GM12878 (cell line): Measurements from ENCODE around the gene GOLGA5. TPM values are rescaled to one million over a fixed set of nuclear protein-coding genes. Genes with fewer than 3 reads are reported as not detected.

Experiments used
- ATAC-seq: fragments of 200-7000 bp; cut with Tn5 transposase; 3 replicates; pipeline ENCODE4 v1.9.1; 2020; ENCODE audit warnings: mild to moderate bottlenecking, moderate library complexity
- BruUV-seq: library from RNA; stranded (reverse); fragments of 400-500 nt; replicated peaks from 2 replicates; lab custom pipeline; 2021; lab: Mats Ljungman, UMichigan
- CTCF ChIA-PET: fragments of 300-600 bp; sonication (Branson Sonifier 250); formaldehyde crosslinking; extraction: SDS; loops from one replicate; lab custom pipeline; 2021; ENCODE audit warnings: inconsistent platforms; lab: Yijun Ruan, JAX
- POLR2A ChIA-PET: fragments of 350-600 bp; formaldehyde crosslinking; extraction: SDS; loops from one replicate; lab custom pipeline; 2021; ENCODE audit warnings: inconsistent platforms; lab: Charles Lee
- RAD21 ChIA-PET: fragments of 300-600 bp; sonication (Branson Sonifier 250); formaldehyde crosslinking; loops from one replicate; lab custom pipeline; 2023; ENCODE audit warnings: antibody characterized with exemption; ENCODE audit not compliant: unreplicated experiment; lab: Charles Lee
- SMC1A ChIA-PET: fragments of 300-600 bp; sonication (Branson Sonifier 250); formaldehyde crosslinking; loops from one replicate; lab custom pipeline; 2023; ENCODE audit not compliant: unreplicated experiment, uncharacterized antibody; lab: Charles Lee
- DNase-seq: peaks from one replicate; pipeline ENCODE4 v3.0.0-alpha.2; 2011; ENCODE audit warnings: low read depth, low spot score
- FAIRE-seq: peaks from 3 replicates; lab custom pipeline; 2011; peaks lifted over from hg19 to GRCh38; lab: Jason Lieb, UNC
- H2AFZ ChIP-seq: 2 replicates; pipeline ENCODE4 v1.6.0; 2011; ENCODE audit warnings: low read depth, low read length, control low read depth; ENCODE audit not compliant: control insufficient read depth
- H3K27ac ChIP-seq: 2 replicates; pipeline ENCODE4 v1.5.1; 2011; ENCODE audit warnings: control low read depth; ENCODE audit not compliant: control insufficient read depth, insufficient read depth
- H3K27me3 ChIP-seq, 2 experiments: replicated peaks in 1 of 2; 2 replicates each; pipeline versions ENCODE4 v1.6.0 to v1.6.1; 2011; ENCODE audit warnings: low read length in 1 of 2; ENCODE audit not compliant: control insufficient read depth in 2 of 2, insufficient read depth in 2 of 2
- H3K36me3 ChIP-seq, 2 experiments: 2 replicates each; pipeline ENCODE4 v1.5.1; 2011; ENCODE audit warnings: low read length in 1 of 2; ENCODE audit not compliant: control insufficient read depth in 2 of 2, insufficient read depth in 2 of 2
- H3K4me1 ChIP-seq: 2 replicates; pipeline ENCODE4 v1.6.1; 2011; ENCODE audit warnings: mild to moderate bottlenecking, low read length, moderate library complexity, mixed read lengths; ENCODE audit not compliant: control insufficient read depth, insufficient read depth
- H3K4me2 ChIP-seq: 2 replicates; pipeline ENCODE4 v1.6.0; 2011; ENCODE audit warnings: control low read depth; ENCODE audit not compliant: control insufficient read depth, insufficient read depth
- H3K4me3 ChIP-seq: fragments of 200-600 bp; sonication (generic); 2 replicates; pipeline ENCODE4 v1.5.1; 2016
- H3K79me2 ChIP-seq: 2 replicates; pipeline ENCODE4 v1.6.0; 2011; ENCODE audit warnings: low read length; ENCODE audit not compliant: control insufficient read depth, insufficient read depth
- H3K9ac ChIP-seq: 2 replicates; pipeline ENCODE4 v1.8.0; 2011; ENCODE audit warnings: low read length, control low read depth, mixed read lengths; ENCODE audit not compliant: control insufficient read depth, insufficient read depth
- H3K9me3 ChIP-seq: replicated peaks from 3 replicates; pipeline ENCODE4 v1.5.1; 2011; ENCODE audit warnings: mild to moderate bottlenecking, low read length; ENCODE audit not compliant: control insufficient read depth, insufficient read depth
- H4K20me1 ChIP-seq: 2 replicates; pipeline ENCODE4 v1.6.0; 2011; ENCODE audit not compliant: control insufficient read depth, insufficient read depth
- CHD4 ChIP-seq: fragments of 200-600 bp; sonication (generic); IDR thresholded peaks from 2 replicates; pipeline ENCODE4 v1.6.1; 2016; ENCODE audit warnings: mild to moderate bottlenecking
- DPF2 ChIP-seq: fragments of 450-650 bp; IDR thresholded peaks from 2 replicates; pipeline ENCODE4 v1.6.1; 2017; ENCODE audit warnings: mild to moderate bottlenecking
- GABPA ChIP-seq: IDR thresholded peaks from 2 replicates; pipeline ENCODE4 v1.6.1; 2014; ENCODE audit warnings: antibody characterized with exemption, low read depth, mild to moderate bottlenecking, inconsistent platforms
- HDAC6 ChIP-seq: fragments of 200-600 bp; sonication (generic); IDR thresholded peaks from one replicate; pipeline ENCODE4 v1.8.0; 2017; ENCODE audit warnings: antibody characterized with exemption; ENCODE audit not compliant: unreplicated experiment
- IKZF2 ChIP-seq, 2 experiments: fragments of 450-650 bp; IDR thresholded peaks; 2 replicates each; pipeline ENCODE4 v1.6.1; 2017; ENCODE audit warnings: mild to moderate bottlenecking in 2 of 2, moderate library complexity in 2 of 2
- MEF2A ChIP-seq: IDR thresholded peaks from 2 replicates; pipeline ENCODE4 v1.6.1; 2011; ENCODE audit warnings: low read depth, mild to moderate bottlenecking, low read length, moderate library complexity; ENCODE audit not compliant: insufficient read depth
- MTA2 ChIP-seq: fragments of 450-650 bp; IDR thresholded peaks from 2 replicates; pipeline ENCODE4 v1.6.1; 2016; ENCODE audit warnings: low read depth, mild to moderate bottlenecking, moderate library complexity
- PAX5 ChIP-seq: IDR thresholded peaks from 2 replicates; pipeline ENCODE4 v1.6.1; 2011; ENCODE audit warnings: low read depth, low read length, borderline replicate concordance
- PRDM15 ChIP-seq: fragments of 450-650 bp; formaldehyde crosslinking; IDR thresholded peaks from 2 replicates; pipeline ENCODE4 v1.4.0; 2020; ENCODE audit warnings: mild to moderate bottlenecking, moderate library complexity
- RELB ChIP-seq: fragments of 450-650 bp; IDR thresholded peaks from 2 replicates; pipeline ENCODE4 v1.6.1; 2017; ENCODE audit warnings: low read depth, mild to moderate bottlenecking, moderate library complexity
- RFX5 ChIP-seq: IDR thresholded peaks from 2 replicates; pipeline ENCODE4 v1.6.1; 2011; ENCODE audit warnings: low read depth, low read length, improper control_type of control experiment
- WGBS: methylation state at CpG from one replicate; pipeline ENCODE4 v1.1.6; 2016; ENCODE audit warnings: low lambda C conversion rate; ENCODE audit not compliant: insufficient replicate concordance, insufficient coverage; ENCODE audit errors: missing lambda C conversion rate; 5-methylcytosine and 5-hydroxymethylcytosine counted together
- in situ Hi-C: fragments of 300-500 bp; cut with MboI; formaldehyde crosslinking; loops from 9 replicates; pipeline ENCODE4 v1.14.3; 2018; ENCODE audit warnings: mixed read lengths
- intact Hi-C: fragments of 100-400 bp; cut with micrococcal nuclease; formaldehyde crosslinking; loops from one replicate; pipeline ENCODE4 v1.14.2; 2022; ENCODE audit not compliant: unreplicated experiment
- polyA plus RNA-seq, 11 experiments: library from polyadenylated mRNA; depleted of rRNA in 4 of 11; unstranded in 6 of 11; stranded (reverse) in 5 of 11; fragments of >200 nt; fragmentation: Nextera tagmentation in 4 of 11; fragmentation: Illumina TruSeq in 1 of 11; extraction: Ambion mirVana in 4 of 11; extraction: Trizol in 1 of 11; gene quantifications; 1 replicate in 1 of 11; 2 replicates in 10 of 11; pipeline versions ENCODE4 v1.2.1 to v1.2.3, GENCODE V29; 2011 to 2016; ENCODE audit warnings: inconsistent platforms in 2 of 11, missing spikeins in 2 of 11, low read depth in 1 of 11
- total RNA-seq, 4 experiments: library from RNA; depleted of rRNA in 3 of 4; stranded (reverse); fragments of >200 nt in 3 of 4; fragmentation: Illumina TruSeq in 1 of 4; extraction: Trizol in 1 of 4; gene quantifications; 2 replicates each; pipeline versions ENCODE4 v1.2.1 to v1.2.3, GENCODE V29; 2013 to 2021
- TF ChIP-seq, protein P1 (sequence below): fragments of 150-350 bp; IDR thresholded peaks from 2 replicates; pipeline ENCODE4 v1.6.1; 2016; ENCODE audit warnings: low read depth, low read length

The GOLGA5 gene
- total and polyA plus RNA-seq, 10 of the 15 experiments (the other 5 are each of a cell fraction or from before 2014, with no cell fraction given): 10.9 to 30.1 (median 19.7) TPM

DNA sequence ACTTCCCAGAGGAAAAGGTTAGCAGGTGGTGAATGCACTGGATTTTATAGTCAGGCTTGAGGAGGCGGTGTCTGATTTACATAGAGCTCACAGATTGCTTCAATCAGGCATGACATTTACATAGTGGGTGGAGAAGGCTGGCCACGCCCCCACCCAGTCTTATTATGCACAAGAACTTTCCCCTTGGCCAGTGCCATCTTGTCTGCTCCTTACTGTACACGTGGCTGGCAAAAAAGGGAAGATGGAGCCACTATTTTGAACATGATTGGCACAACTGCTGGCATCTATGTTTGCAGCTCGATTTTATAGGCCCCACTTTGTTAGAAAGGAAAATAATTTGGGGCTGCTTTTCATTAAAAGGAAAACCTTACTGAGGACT, 34.8 kb upstream of the GOLGA5 start (continued):
- TF ChIP-seq, protein P1, sequence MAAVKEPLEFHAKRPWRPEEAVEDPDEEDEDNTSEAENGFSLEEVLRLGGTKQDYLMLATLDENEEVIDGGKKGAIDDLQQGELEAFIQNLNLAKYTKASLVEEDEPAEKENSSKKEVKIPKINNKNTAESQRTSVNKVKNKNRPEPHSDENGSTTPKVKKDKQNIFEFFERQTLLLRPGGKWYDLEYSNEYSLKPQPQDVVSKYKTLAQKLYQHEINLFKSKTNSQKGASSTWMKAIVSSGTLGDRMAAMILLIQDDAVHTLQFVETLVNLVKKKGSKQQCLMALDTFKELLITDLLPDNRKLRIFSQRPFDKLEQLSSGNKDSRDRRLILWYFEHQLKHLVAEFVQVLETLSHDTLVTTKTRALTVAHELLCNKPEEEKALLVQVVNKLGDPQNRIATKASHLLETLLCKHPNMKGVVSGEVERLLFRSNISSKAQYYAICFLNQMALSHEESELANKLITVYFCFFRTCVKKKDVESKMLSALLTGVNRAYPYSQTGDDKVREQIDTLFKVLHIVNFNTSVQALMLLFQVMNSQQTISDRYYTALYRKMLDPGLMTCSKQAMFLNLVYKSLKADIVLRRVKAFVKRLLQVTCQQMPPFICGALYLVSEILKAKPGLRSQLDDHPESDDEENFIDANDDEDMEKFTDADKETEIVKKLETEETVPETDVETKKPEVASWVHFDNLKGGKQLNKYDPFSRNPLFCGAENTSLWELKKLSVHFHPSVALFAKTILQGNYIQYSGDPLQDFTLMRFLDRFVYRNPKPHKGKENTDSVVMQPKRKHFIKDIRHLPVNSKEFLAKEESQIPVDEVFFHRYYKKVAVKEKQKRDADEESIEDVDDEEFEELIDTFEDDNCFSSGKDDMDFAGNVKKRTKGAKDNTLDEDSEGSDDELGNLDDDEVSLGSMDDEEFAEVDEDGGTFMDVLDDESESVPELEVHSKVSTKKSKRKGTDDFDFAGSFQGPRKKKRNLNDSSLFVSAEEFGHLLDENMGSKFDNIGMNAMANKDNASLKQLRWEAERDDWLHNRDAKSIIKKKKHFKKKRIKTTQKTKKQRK: no peak
- TF ChIP-seq GABPA (no peak), HDAC6 (no peak), IKZF2 (IDR thresholded peaks at IDR 0.05) (no peak)

DNA sequence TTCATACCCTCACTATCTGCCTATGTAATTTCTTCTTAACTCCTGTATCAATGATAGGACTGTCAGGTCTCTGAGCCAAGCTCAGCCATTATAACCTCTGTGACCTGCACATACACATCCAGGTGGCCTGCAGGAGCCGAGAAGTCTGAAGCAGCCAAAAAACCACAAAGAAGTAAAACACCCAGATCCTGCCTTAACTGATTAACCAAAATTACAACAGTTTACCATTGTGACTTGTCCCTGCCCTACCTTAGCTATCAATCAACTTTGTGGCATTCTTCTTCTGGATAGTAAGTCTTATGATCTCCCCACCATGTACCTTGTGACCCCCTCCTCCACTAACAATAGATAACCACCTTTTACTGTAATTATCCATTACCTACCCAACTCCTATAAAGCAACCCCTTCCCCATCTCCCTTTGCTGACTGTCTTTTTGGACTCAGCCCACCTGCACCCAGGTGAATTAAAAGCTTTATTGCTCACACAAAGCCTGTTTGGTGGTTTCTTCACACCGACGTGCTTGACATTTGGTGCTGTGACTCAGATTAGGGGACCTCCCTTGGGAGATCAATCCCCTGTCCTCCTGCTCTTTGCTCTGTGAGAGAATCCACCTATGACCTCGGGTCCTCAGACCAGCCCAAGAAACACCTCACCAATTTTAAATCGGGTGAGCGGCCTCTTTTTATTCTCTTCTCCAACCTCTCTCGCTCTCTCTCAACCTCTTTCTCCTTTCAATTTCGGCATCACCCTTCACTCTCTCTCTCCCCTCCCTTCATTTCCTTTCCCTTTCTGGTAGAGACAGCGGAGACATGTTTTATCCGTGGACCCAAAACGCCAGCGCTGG, 34.2 kb upstream of the GOLGA5 start:
- Histone ChIP-seq H3K79me2 (no peaks in the 10 kb centered on the region), H3K9ac (no peak overlapping the region), H3K36me3 (no peaks in the 10 kb centered on the region), H3K27me3 (no peaks in the 10 kb centered on the region), H3K9me3 (peaks cover 9% of the 10 kb centered on the region), H3K4me1 (peaks cover 27% of the 10 kb centered on the region), H4K20me1 (no peaks in the 10 kb centered on the region), H3K27ac (peak overlapping the region; percentile 34; the same call in 1 of the 2 replicates), H3K4me2 (peak overlapping the region; percentile 28), H3K4me3 (no peak overlapping the region), H2AFZ (peak overlapping the region; percentile 21)
- CTCF ChIA-PET: interaction anchor here (0.8 to 1.2 kb wide), 2 partner anchors 9 to 24 kb away, joined by 4 read pairs; no protein-coding TSS in a partner anchor
- no TSS peak for BruUV-seq
- ATAC-seq: peak; percentile 11; the same call in 1 of the 3 replicates
- WGBS: 33% methylated on average over 12 of the region's 12 CpGs
- in situ Hi-C loops (loop anchor here (25.0 kb wide), 2 partner anchors 1202 to 1398 kb away; no protein-coding TSS in a partner anchor), intact Hi-C loops (no loop called here)
- POLR2A ChIA-PET: interaction anchor here (0.5 to 1.6 kb wide), 6 partner anchors 8 to 313 kb away, joined by 3 to 10 read pairs (median 6); partner anchors contain the start of gene LGMN
- SMC1A ChIA-PET: interaction anchor here (0.6 to 2.0 kb wide), 3 partner anchors 8 to 13 kb away, joined by 3 to 12 read pairs (median 8); no protein-coding TSS in a partner anchor
- DNase-seq: peak; percentile 64
- RAD21 ChIA-PET: interaction anchor here (0.6 to 1.4 kb wide), 6 partner anchors 8 to 1369 kb away, joined by 3 to 8 read pairs (median 5); no protein-coding TSS in a partner anchor
- no peak for FAIRE-seq
- no peak for TF ChIP-seq MEF2A
- TF ChIP-seq RELB: peak; percentile 38; the same call in 1 of the 2 replicates
- TF ChIP-seq MTA2: peak; percentile 81
- no peak for TF ChIP-seq PRDM15
- TF ChIP-seq RFX5: no peak
- TF ChIP-seq DPF2: peak; percentile 52; the same call in 1 of the 2 replicates
- TF ChIP-seq CHD4: no peak
- TF ChIP-seq PAX5: no peak
